Retinal pigment epithelial cell (primary cell): ENCODE data around the gene TNNI3K.

ENCODE experiments used
- DNase-seq: peaks from one replicate; pipeline ENCODE4 v3.0.0-alpha.2; 2010; ENCODE audit warnings: low read depth
- H3K4me3 ChIP-seq: 2 replicates; pipeline ENCODE4 v1.5.1; 2011; ENCODE audit warnings: mild to moderate bottlenecking, low read length, control low read depth, moderate library complexity
- TF ChIP-seq, protein P1 (sequence below): conservative IDR thresholded peaks from 2 replicates; pipeline ENCODE4 v1.5.1; 2011; ENCODE audit warnings: low read depth, low read length, control low read depth, inconsistent platforms

The TNNI3K gene

DNA sequence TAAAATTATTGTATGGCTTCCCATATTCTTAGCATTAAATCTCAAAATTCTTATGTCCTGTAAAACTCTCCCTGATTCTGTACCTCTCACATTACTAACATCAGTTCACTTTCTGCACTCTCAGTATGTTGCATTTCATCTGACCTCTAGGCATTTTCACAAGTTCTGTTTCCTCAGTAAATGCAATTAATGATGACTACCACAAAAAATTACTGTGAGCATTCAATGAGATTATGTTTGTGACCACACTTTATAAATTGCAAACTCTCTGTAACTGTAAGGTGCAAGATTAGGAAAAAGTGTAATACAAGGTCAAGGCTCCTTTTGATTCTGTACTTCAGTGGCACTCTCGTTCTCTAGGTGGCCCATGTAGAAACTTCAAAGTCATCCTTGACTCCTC is 216.8 kb downstream of the TNNI3K start:
- no peak for DNase-seq
- TF ChIP-seq, protein P1, sequence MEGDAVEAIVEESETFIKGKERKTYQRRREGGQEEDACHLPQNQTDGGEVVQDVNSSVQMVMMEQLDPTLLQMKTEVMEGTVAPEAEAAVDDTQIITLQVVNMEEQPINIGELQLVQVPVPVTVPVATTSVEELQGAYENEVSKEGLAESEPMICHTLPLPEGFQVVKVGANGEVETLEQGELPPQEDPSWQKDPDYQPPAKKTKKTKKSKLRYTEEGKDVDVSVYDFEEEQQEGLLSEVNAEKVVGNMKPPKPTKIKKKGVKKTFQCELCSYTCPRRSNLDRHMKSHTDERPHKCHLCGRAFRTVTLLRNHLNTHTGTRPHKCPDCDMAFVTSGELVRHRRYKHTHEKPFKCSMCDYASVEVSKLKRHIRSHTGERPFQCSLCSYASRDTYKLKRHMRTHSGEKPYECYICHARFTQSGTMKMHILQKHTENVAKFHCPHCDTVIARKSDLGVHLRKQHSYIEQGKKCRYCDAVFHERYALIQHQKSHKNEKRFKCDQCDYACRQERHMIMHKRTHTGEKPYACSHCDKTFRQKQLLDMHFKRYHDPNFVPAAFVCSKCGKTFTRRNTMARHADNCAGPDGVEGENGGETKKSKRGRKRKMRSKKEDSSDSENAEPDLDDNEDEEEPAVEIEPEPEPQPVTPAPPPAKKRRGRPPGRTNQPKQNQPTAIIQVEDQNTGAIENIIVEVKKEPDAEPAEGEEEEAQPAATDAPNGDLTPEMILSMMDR = no peak
- H3K4me3 ChIP-seq = no peak overlapping the region

DNA sequence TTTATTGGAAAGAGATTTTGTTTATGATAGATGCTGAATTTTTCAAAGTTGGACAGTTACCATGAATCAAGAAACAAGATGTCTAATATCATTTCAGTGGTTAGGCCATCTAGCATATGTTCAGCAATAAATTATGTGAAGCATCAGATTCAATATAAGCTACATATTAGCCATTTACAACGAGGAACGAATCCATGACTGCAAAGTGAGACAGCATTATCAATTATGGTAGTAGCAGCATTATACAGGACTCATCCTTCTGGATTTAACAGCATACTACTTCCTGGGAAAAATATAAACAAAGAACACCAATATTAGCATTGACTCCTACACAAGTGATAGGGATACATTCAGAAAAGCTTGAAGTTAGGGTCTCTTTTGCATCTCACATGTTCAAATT is 218.1 kb downstream of the TNNI3K start:
- TF ChIP-seq, protein P1 = no peak
- no peak for DNase-seq
- H3K4me3 ChIP-seq = no peak overlapping the region

DNA sequence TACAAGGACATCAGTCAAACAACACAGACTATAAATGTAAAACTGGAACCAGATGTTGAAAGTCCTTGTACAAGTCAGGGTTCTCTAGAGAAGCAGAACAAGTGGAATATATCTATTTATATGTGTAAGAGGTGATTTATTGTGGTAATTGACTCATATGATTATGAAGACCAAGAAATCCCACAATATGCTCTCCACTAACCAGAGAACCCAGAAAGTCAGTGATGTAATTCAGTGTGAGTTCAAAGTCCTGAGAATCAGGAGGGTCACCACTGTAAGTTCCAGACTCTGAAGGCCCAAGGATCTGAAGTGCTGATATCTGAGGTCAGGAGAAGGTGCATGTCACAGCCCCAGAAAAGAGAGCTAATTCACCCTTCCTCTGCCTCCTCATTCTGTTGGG is 220.2 kb downstream of the TNNI3K start:
- TF ChIP-seq, protein P1 = no peak
- no peak for DNase-seq
- no peak overlapping the region for H3K4me3 ChIP-seq

DNA sequence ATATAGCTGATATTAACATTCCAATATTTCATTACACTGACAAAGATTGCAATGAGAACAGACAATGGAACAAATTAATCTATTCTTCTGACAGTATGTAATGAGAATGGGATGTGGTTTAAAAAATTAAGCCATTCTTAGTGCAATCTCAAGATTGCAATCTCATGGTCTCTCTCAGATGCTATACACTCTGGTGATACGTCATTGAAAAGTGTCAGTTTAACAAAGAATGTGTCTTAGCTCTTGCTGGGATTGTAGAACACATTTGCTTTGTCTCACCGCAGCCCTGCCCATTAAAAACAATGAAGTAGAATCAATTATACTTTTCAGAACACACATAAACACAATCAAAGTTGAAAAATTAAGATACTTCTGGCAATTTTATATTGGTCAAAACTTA is 222.1 kb downstream of the TNNI3K start:
- TF ChIP-seq, protein P1 = no peak
- no peak for DNase-seq
- H3K4me3 ChIP-seq = no peak overlapping the region

DNA sequence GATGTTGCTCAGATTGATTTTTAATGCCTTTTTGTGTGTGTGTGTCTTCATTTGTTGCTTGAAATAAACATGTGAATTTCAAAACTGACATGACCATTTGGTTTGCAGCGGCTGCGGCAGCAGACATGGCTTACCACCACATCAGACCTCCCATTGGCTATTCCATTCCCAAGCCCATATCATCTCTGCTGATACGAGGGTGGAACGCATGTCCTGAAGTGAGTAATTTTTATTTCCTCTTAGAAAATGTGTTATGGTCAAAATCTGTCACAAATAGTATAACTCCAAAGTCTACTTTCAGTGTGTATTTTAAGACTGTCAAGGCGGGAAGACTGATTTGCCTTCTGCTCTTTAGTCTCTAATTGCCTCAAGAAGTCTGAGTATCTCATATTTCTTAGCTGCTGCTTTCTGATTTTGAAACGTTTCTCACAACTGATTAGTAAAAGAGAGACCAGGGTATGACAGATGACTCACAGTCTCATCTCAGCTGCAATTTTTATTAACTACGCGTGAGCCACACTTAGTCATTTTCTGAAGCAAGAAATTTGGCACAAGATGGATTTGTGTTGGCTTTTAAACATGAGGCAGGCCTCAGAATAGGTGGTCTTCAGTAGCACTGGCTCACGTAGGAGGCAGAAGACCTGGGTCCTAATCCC is 228.3 kb downstream of the TNNI3K start:
- TF ChIP-seq, protein P1 = no peak

DNA sequence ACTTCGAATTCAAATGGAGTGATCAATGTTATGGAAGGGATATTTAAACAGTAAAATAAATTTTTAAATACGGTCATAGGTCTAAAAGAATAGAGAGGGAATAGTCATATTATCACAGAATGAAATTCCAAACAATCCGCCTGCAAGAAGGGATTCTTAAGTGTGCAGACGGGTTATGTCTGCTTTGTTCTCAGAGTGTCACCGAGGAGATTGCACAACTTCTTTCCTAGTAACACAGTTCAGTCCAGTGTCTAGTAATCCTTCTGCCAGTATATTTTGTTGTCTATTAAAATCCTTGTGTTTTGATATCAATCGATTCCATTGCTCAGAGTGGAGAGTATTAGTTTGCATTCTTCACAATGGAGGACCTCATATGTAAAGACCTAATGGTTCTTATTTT is 228.8 kb downstream of the TNNI3K start:
- no peak overlapping the region for H3K4me3 ChIP-seq
- TF ChIP-seq, protein P1 = no peak
- DNase-seq = no peak

More for the DNA sequence above, 228.3 kb downstream of the TNNI3K start:
- peak; percentile 64 for DNase-seq
- no peak overlapping the region for H3K4me3 ChIP-seq

DNA sequence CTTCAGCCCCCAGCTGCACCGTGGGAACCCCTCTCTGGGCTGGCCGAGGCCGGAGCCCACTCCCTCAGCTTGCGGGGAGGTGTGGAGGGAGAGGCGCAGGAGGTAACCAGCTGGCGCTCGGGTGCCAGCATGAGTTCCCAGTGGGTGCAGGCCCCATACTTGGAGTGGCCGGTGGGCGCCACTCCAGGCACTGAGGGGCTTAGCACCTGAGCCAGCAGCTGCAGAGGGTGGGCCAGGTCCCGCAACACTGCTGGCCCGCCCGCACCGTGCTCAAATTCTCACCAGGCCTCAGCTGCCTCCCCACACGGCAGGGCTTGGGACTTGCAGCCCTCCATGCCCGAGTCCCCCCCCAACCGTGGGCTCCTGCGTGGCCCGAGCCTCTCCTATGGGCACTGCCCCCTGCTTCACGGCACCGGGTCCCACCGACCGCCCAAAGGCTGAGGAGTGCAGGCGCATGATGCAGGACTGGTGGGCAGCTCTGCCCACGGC is 230.1 kb downstream of the TNNI3K start:
- TF ChIP-seq, protein P1 = no peak
- no peak overlapping the region for H3K4me3 ChIP-seq
- DNase-seq = no peak
